ENCODE data around the gene SLN.

SLN gene

GRCh38 chr11:107676336-107677057 lies 35.4 kb downstream of the SLN start:
- no peak overlapping the region for H3K4me3 ChIP-seq
- H3K4me1 ChIP-seq: no peaks in the 10 kb centered on the region
- H3K27me3 ChIP-seq: no peaks in the 10 kb centered on the region
- H3K4me2 ChIP-seq: no peak overlapping the region
- no peaks in the 10 kb centered on the region for H3K36me3 ChIP-seq
- no peaks in the 10 kb centered on the region for H4K20me1 ChIP-seq
- TF ChIP-seq Cebpa-rat (IDR thresholded peaks at IDR 0.05): no peak
- H3K9ac ChIP-seq: no peak overlapping the region
- no peaks in the 10 kb centered on the region for H3K9me3 ChIP-seq
- H3K27ac ChIP-seq: no peak overlapping the region

GRCh38 chr11:107675902-107676301 lies 36.0 kb downstream of the SLN start:
- Histone ChIP-seq H4K20me1 (no peaks in the 10 kb centered on the region), H3K9me3 (no peaks in the 10 kb centered on the region), H3K27me3 (no peaks in the 10 kb centered on the region), H3K9ac (no peak overlapping the region), H3K4me2 (no peak overlapping the region), H3K27ac (no peak overlapping the region), H3K4me3 (no peak overlapping the region), H3K4me1 (no peaks in the 10 kb centered on the region), H3K36me3 (no peaks in the 10 kb centered on the region)
- TF ChIP-seq Cebpa-rat (IDR thresholded peaks at IDR 0.05): no peak

GRCh38 chr11:107669893-107670601 lies 41.8 kb downstream of the SLN start:
- H3K4me1 ChIP-seq: no peaks in the 10 kb centered on the region
- no peak overlapping the region for H3K9ac ChIP-seq
- H3K36me3 ChIP-seq: no peaks in the 10 kb centered on the region
- H3K4me2 ChIP-seq: no peak overlapping the region
- no peaks in the 10 kb centered on the region for H3K9me3 ChIP-seq
- H3K27ac ChIP-seq: no peak overlapping the region
- no peak overlapping the region for H3K4me3 ChIP-seq
- no peaks in the 10 kb centered on the region for H3K27me3 ChIP-seq
- H4K20me1 ChIP-seq: no peaks in the 10 kb centered on the region
- TF ChIP-seq Cebpa-rat (IDR thresholded peaks at IDR 0.05): no peak

- Histone ChIP-seq H3K4me2 (no peak overlapping the region), H3K27me3 (no peaks in the 10 kb centered on the region)
These were observed 42.6 kb downstream of the SLN start for GRCh38 chr11:107669191-107669740.

GRCh38 chr11:107666911-107667613 lies 44.8 kb downstream of the SLN start:
- no peak for TF ChIP-seq Cebpa-rat (IDR thresholded peaks at IDR 0.05)
- Histone ChIP-seq H3K4me2 (no peak overlapping the region), H3K27ac (no peak overlapping the region), H4K20me1 (no peaks in the 10 kb centered on the region), H3K4me1 (no peaks in the 10 kb centered on the region), H3K4me3 (no peak overlapping the region), H3K27me3 (no peaks in the 10 kb centered on the region), H3K36me3 (no peaks in the 10 kb centered on the region), H3K9ac (no peak overlapping the region), H3K9me3 (no peaks in the 10 kb centered on the region)

More at GRCh38 chr11:107669191-107669740, 42.6 kb downstream of the SLN start:
- no peaks in the 10 kb centered on the region for H4K20me1 ChIP-seq
- H3K9me3 ChIP-seq: no peaks in the 10 kb centered on the region
- H3K27ac ChIP-seq: no peak overlapping the region
- no peak for TF ChIP-seq Cebpa-rat (IDR thresholded peaks at IDR 0.05)
- no peak overlapping the region for H3K9ac ChIP-seq
- no peak overlapping the region for H3K4me3 ChIP-seq
- H3K4me1 ChIP-seq: no peaks in the 10 kb centered on the region
- no peaks in the 10 kb centered on the region for H3K36me3 ChIP-seq

GRCh38 chr11:107665018-107665417 lies 46.8 kb downstream of the SLN start:
- no peak for TF ChIP-seq Cebpa-rat (IDR thresholded peaks at IDR 0.05)
- Histone ChIP-seq H3K27ac (no peak overlapping the region), H3K27me3 (no peaks in the 10 kb centered on the region), H3K4me3 (no peak overlapping the region), H3K9ac (no peak overlapping the region), H3K36me3 (no peaks in the 10 kb centered on the region), H3K9me3 (no peaks in the 10 kb centered on the region), H3K4me1 (no peaks in the 10 kb centered on the region), H4K20me1 (no peaks in the 10 kb centered on the region), H3K4me2 (no peak overlapping the region)

GRCh38 chr11:107661656-107662055 lies 50.2 kb downstream of the SLN start:
- Histone ChIP-seq H3K36me3 (no peaks in the 10 kb centered on the region), H4K20me1 (no peaks in the 10 kb centered on the region), H3K4me1 (no peaks in the 10 kb centered on the region), H3K27me3 (no peaks in the 10 kb centered on the region), H3K9me3 (no peaks in the 10 kb centered on the region), H3K4me2 (no peak overlapping the region), H3K4me3 (no peak overlapping the region), H3K27ac (no peak overlapping the region), H3K9ac (no peak overlapping the region)
- TF ChIP-seq Cebpa-rat (IDR thresholded peaks at IDR 0.05): no peak

GRCh38 chr11:107660066-107660465 lies 51.8 kb downstream of the SLN start:
- H3K9me3 ChIP-seq: no peaks in the 10 kb centered on the region
- H3K27ac ChIP-seq: no peak overlapping the region
- no peak overlapping the region for H3K4me3 ChIP-seq
- H4K20me1 ChIP-seq: no peaks in the 10 kb centered on the region
- no peaks in the 10 kb centered on the region for H3K4me1 ChIP-seq
- H3K9ac ChIP-seq: no peak overlapping the region
- no peak for TF ChIP-seq Cebpa-rat (IDR thresholded peaks at IDR 0.05)
- no peaks in the 10 kb centered on the region for H3K36me3 ChIP-seq
- H3K27me3 ChIP-seq: no peaks in the 10 kb centered on the region
- H3K4me2 ChIP-seq: no peak overlapping the region

- no peaks in the 10 kb centered on the region for H3K27me3 ChIP-seq
- H3K27ac ChIP-seq: no peak overlapping the region
- no peak overlapping the region for H3K9ac ChIP-seq
- TF ChIP-seq Cebpa-rat (IDR thresholded peaks at IDR 0.05): no peak
- H3K4me2 ChIP-seq: no peak overlapping the region
- H3K4me1 ChIP-seq: no peaks in the 10 kb centered on the region
- no peaks in the 10 kb centered on the region for H3K36me3 ChIP-seq
- no peaks in the 10 kb centered on the region for H3K9me3 ChIP-seq
- H3K4me3 ChIP-seq: no peak overlapping the region
- H4K20me1 ChIP-seq: no peaks in the 10 kb centered on the region
These were observed 52.5 kb downstream of the SLN start for GRCh38 chr11:107659310-107659709.

All from BLaER1 (cell line).